AG10803 (cell line): ENCODE results near the gene FAM174A.

ENCODE experiments used
- DNase-seq: peaks from one replicate; pipeline ENCODE4 v3.0.0; 2010; ENCODE audit warnings: low read depth
- H3K4me3 ChIP-seq: 2 replicates; pipeline ENCODE4 v1.5.1; 2011; ENCODE audit warnings: mild to moderate bottlenecking, low read length, control low read depth
- TF ChIP-seq, protein P1 (sequence below): conservative IDR thresholded peaks from 2 replicates; pipeline ENCODE4 v1.5.1; 2011; ENCODE audit warnings: mild to moderate bottlenecking, low read length, control low read depth, inconsistent platforms

The FAM174A gene

DNA sequence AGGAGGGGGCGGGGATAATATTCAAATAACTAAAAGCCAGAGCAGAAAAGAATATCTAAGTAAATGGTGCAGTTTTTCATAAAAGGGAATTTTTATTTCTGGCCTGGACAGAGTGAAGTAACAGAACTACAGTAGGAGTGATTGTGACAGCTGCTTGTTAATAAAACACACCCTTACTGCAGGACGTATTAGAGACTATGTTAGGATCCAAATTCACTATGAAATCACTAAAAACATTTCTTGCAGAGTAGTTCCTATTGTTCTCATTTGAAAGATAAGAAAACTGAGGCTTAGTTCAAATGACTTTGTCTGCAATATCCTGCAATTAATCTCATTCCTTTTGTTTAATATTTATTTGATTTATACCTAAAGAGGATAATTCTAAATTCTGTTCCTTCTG is 39.5 kb downstream of the FAM174A start:
- TF ChIP-seq, protein P1, sequence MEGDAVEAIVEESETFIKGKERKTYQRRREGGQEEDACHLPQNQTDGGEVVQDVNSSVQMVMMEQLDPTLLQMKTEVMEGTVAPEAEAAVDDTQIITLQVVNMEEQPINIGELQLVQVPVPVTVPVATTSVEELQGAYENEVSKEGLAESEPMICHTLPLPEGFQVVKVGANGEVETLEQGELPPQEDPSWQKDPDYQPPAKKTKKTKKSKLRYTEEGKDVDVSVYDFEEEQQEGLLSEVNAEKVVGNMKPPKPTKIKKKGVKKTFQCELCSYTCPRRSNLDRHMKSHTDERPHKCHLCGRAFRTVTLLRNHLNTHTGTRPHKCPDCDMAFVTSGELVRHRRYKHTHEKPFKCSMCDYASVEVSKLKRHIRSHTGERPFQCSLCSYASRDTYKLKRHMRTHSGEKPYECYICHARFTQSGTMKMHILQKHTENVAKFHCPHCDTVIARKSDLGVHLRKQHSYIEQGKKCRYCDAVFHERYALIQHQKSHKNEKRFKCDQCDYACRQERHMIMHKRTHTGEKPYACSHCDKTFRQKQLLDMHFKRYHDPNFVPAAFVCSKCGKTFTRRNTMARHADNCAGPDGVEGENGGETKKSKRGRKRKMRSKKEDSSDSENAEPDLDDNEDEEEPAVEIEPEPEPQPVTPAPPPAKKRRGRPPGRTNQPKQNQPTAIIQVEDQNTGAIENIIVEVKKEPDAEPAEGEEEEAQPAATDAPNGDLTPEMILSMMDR = no peak
- no peak for DNase-seq
- no peak overlapping the region for H3K4me3 ChIP-seq

DNA sequence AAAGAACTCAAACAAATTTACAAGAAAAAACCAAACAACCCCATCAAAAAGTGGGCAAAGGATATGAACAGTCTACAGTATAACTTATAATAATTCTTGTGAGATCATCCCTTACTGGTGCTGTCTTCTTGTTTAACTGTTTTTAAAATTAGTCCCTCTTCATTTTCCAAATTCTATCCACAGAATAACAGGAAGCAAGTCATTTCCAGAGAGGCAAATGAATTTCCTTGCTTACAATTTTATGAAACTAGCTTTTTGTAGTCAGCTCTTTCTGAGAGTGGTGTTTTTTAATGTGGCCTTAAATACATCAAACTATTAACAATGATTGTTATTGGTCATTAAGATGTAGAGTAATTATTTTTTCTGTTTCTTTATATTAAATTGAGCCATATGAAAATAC is 40.6 kb downstream of the FAM174A start:
- no peak for DNase-seq
- TF ChIP-seq, protein P1 = no peak
- no peak overlapping the region for H3K4me3 ChIP-seq

DNA sequence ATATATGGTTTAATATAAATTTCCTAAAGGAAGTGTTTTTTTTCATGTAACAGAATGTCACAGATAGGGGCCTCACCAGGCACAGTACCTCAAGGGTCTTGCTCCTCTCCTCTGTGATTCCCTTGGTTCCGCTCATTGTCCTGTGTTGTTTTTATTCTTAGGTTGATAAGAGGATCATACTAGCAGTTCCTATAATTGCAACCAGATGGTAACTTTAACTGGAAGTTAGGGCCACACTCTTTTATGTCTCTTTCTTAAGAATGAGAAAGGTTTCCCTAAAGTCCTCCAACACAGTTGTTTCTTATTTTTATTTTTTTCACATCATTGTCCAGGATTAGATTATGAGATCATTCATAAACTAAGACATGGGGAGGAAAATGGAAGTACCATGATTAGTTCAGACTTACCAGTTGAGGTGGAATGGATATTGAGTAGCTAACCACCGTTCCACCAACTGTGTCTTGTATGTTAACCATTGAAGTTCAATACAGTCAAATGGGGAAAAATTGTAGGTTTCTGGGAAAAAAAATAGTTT is 41.1 kb downstream of the FAM174A start:
- TF ChIP-seq, protein P1 = no peak
- DNase-seq = peak; percentile 15
- H3K4me3 ChIP-seq = no peak overlapping the region

DNA sequence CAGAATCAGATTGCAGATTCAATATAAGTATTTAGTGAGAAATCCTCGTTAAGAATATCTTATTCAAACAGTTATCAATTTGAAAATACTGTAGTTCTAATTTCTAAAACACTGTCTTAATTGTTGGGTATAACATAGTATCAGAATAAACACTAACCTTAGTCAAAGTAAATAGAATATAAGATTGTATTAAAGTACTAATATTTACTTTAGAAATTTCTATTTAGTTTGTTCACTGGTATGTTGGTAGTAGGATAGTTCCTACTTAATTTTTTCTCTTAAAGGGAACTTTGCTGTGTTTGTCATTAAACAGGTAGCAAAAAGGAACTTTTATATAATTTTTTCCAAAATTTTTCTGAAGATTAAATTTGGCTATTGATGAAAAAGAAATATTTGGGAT is 42.3 kb downstream of the FAM174A start:
- no peak for DNase-seq
- no peak overlapping the region for H3K4me3 ChIP-seq
- TF ChIP-seq, protein P1 = no peak

DNA sequence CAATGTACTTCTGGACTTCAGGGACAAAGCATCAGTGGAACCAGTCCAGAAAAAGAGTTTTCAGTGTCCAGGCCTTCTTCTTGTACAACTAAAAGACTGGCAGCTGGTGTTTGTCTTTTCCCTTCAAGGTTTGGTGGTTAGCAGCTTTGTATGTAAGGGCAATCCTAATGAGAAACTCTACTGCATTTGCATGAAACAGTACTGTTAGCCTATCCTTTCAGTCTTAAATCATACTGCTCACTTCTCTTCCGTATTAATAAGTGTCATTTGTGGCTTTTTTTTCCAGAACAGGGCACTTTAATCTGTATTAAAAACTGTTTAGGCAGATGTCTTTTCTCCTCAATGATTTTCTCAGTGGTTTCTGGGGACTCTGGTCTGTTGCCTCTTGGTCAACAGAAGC is 48.9 kb downstream of the FAM174A start:
- H3K4me3 ChIP-seq = no peak overlapping the region
- DNase-seq = no peak
- TF ChIP-seq, protein P1 = no peak

DNA sequence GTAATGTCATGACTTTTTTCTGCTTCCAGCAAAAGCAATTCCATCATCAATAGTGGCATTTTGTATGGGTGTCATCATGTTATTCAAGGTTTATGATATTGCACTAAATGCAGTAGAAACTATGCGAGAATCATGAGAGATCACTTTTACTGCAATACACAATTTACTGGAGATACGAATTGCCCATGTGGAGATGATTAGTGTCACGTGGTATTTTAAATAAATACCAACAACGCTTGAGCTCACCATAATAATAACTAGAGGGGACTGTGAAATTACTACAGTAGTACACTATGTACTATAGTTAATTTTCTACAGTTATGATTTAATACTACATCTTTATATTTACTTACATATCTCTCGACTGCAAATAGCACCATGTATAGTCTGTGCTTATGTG is 49.7 kb downstream of the FAM174A start:
- no peak overlapping the region for H3K4me3 ChIP-seq
- DNase-seq = no peak
- TF ChIP-seq, protein P1 = no peak

DNA sequence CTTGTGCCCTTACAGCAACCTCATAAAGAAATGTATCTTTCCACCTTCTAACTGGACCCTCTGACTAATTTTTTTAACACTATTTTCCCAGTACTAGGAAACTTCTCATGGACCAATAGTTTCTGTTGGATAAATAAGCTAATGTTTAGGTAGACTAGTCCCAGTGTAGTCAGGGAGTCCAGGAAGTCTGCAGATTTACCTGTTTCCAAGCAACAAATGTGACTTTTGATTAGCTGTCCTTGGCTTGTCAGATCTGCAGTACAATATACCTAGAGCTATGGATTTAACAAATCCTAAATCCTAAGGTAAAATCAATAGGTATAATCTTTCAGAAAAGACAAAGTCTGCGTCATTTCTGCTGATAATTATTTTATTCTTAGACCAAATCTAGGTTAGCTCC is 55.7 kb downstream of the FAM174A start:
- TF ChIP-seq, protein P1 = no peak
- DNase-seq = no peak
- H3K4me3 ChIP-seq = no peak overlapping the region
